ENCODE results near the gene CDK9.

DNA sequence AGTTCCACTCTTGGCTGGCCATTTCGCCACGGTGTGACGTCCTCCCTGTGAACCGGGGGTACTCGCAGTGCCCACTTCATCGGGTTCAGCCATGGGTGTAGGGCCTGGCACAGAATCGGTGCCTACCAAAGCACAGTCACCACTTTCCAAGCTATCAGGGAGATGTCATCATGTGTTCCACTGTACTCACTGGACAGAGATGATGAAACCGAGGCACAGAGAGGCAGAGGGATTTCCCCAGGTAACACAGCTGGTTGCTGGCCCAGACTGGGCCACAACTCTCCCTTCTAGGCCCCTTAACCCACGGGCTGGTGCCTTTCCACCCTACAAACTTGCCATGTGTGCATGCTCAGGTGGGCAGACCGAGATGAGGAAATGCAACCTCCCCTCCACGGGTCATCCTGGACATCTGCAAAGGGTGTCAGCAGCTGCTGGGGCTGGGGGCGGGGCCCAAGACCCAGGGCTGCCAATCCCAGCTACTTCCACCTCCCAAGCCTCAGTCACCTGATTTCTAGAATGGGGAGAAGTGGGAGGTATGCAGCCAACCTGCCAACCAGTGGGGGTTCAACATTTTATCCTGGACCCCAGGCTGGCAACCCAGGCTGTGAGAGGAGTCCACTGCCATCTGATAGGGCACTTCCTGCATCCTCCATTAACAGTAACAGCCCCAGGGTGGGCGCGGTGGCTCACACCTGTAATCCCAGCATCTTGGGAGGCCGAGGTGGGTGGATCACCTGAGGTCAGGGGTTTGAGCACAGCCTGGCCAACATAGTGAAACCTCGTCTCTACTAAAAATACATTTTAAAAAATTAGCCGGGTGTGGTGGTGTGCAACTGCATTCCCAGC lies 6.5 kb upstream of the CDK9 start:
- TF ChIP-seq, protein P1, sequence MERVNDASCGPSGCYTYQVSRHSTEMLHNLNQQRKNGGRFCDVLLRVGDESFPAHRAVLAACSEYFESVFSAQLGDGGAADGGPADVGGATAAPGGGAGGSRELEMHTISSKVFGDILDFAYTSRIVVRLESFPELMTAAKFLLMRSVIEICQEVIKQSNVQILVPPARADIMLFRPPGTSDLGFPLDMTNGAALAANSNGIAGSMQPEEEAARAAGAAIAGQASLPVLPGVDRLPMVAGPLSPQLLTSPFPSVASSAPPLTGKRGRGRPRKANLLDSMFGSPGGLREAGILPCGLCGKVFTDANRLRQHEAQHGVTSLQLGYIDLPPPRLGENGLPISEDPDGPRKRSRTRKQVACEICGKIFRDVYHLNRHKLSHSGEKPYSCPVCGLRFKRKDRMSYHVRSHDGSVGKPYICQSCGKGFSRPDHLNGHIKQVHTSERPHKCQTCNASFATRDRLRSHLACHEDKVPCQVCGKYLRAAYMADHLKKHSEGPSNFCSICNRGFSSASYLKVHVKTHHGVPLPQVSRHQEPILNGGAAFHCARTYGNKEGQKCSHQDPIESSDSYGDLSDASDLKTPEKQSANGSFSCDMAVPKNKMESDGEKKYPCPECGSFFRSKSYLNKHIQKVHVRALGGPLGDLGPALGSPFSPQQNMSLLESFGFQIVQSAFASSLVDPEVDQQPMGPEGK (CRISPR knock-in tag; IDR thresholded peaks at IDR 0.05; ENCODE audit: borderline replicate concordance) = no peak
- TF ChIP-seq CSDC2 (CRISPR knock-in tag; IDR thresholded peaks at IDR 0.05) (no peak), RARB (CRISPR knock-in tag; IDR thresholded peaks at IDR 0.05) (no peak), ZNF565 (CRISPR knock-in tag; conservative IDR thresholded peaks at IDR 0.05; ENCODE audit: low read depth) (no peak), BACH2 (CRISPR knock-in tag; IDR thresholded peaks at IDR 0.05; ENCODE audit: borderline replicate concordance) (no peak), ZFP30 (CRISPR knock-in tag; IDR thresholded peaks at IDR 0.05) (no peak), SNAI2 (CRISPR knock-in tag; IDR thresholded peaks at IDR 0.05) (no peak), ZC3H10 (CRISPR knock-in tag; IDR thresholded peaks at IDR 0.05) (no peak)
- TF ChIP-seq, protein P2, sequence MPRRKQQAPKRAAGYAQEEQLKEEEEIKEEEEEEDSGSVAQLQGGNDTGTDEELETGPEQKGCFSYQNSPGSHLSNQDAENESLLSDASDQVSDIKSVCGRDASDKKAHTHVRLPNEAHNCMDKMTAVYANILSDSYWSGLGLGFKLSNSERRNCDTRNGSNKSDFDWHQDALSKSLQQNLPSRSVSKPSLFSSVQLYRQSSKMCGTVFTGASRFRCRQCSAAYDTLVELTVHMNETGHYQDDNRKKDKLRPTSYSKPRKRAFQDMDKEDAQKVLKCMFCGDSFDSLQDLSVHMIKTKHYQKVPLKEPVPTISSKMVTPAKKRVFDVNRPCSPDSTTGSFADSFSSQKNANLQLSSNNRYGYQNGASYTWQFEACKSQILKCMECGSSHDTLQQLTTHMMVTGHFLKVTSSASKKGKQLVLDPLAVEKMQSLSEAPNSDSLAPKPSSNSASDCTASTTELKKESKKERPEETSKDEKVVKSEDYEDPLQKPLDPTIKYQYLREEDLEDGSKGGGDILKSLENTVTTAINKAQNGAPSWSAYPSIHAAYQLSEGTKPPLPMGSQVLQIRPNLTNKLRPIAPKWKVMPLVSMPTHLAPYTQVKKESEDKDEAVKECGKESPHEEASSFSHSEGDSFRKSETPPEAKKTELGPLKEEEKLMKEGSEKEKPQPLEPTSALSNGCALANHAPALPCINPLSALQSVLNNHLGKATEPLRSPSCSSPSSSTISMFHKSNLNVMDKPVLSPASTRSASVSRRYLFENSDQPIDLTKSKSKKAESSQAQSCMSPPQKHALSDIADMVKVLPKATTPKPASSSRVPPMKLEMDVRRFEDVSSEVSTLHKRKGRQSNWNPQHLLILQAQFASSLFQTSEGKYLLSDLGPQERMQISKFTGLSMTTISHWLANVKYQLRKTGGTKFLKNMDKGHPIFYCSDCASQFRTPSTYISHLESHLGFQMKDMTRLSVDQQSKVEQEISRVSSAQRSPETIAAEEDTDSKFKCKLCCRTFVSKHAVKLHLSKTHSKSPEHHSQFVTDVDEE (CRISPR knock-in tag; IDR thresholded peaks at IDR 0.05) = no peak
- TF ChIP-seq, protein P3, sequence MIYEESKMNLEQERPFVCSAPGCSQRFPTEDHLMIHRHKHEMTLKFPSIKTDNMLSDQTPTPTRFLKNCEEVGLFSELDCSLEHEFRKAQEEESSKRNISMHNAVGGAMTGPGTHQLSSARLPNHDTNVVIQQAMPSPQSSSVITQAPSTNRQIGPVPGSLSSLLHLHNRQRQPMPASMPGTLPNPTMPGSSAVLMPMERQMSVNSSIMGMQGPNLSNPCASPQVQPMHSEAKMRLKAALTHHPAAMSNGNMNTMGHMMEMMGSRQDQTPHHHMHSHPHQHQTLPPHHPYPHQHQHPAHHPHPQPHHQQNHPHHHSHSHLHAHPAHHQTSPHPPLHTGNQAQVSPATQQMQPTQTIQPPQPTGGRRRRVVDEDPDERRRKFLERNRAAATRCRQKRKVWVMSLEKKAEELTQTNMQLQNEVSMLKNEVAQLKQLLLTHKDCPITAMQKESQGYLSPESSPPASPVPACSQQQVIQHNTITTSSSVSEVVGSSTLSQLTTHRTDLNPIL (CRISPR knock-in tag; IDR thresholded peaks at IDR 0.05; ENCODE audit: low read depth) = no peak
- TF ChIP-seq, protein P4, sequence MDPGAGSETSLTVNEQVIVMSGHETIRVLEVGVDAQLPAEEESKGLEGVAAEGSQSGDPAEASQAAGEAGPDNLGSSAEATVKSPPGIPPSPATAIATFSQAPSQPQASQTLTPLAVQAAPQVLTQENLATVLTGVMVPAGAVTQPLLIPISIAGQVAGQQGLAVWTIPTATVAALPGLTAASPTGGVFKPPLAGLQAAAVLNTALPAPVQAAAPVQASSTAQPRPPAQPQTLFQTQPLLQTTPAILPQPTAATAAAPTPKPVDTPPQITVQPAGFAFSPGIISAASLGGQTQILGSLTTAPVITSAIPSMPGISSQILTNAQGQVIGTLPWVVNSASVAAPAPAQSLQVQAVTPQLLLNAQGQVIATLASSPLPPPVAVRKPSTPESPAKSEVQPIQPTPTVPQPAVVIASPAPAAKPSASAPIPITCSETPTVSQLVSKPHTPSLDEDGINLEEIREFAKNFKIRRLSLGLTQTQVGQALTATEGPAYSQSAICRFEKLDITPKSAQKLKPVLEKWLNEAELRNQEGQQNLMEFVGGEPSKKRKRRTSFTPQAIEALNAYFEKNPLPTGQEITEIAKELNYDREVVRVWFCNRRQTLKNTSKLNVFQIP (CRISPR knock-in tag; IDR thresholded peaks at IDR 0.05; ENCODE audit: borderline replicate concordance, low read depth) = no peak

All from SK-N-SH treated with all-trans-retinoic acid at 6 μM for 48 hours (cell line).